B cell (primary cell): ENCODE measurements around the gene SLC12A3.

ENCODE experiments used
- EZH2 ChIP-seq: IDR thresholded peaks from 2 replicates; pipeline ENCODE4 v1.6.1; 2012; ENCODE audit warnings: borderline replicate concordance, low read depth, mild to moderate bottlenecking, moderate library complexity, low read length; ENCODE audit not compliant: insufficient read depth, poor library complexity, severe bottlenecking
- TF ChIP-seq, protein P1 (sequence below): fragments of 200-600 bp; IDR thresholded peaks from one replicate; pipeline ENCODE4 v1.8.0; 2022; ENCODE audit warnings: antibody characterized with exemption, mild to moderate bottlenecking

DNA sequence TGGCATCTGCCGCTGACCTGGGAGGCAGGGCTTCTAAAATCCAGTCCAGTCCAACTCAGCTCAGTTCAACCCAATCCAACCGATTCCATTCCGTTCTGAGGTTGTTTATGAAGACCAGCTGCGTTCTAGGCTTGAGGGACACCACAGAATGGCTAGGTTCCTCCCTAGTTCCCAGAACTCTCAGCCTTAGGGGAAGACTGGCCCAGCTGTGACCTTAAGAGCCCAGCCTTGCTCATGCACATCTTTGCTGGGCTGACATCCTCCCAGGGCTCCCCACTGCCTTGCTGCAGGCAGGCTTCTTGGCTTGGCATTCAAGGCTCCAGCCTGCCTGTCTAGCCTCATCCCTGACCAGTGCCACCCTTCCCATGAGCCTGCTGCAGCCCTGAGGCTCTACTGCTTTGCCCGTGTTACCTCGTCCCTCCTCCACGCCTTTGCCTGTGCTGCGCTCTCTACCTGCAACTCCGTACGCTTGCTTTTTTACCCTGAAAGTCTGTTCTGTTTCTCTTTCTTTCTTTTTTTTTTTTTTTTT, 7.9 kb downstream of the SLC12A3 start:
- TF ChIP-seq, protein P1, sequence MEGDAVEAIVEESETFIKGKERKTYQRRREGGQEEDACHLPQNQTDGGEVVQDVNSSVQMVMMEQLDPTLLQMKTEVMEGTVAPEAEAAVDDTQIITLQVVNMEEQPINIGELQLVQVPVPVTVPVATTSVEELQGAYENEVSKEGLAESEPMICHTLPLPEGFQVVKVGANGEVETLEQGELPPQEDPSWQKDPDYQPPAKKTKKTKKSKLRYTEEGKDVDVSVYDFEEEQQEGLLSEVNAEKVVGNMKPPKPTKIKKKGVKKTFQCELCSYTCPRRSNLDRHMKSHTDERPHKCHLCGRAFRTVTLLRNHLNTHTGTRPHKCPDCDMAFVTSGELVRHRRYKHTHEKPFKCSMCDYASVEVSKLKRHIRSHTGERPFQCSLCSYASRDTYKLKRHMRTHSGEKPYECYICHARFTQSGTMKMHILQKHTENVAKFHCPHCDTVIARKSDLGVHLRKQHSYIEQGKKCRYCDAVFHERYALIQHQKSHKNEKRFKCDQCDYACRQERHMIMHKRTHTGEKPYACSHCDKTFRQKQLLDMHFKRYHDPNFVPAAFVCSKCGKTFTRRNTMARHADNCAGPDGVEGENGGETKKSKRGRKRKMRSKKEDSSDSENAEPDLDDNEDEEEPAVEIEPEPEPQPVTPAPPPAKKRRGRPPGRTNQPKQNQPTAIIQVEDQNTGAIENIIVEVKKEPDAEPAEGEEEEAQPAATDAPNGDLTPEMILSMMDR: no peak
- no peak for TF ChIP-seq EZH2
